H1 (cell line): ENCODE results near the gene DPF3. TPM values are rescaled to one million over a fixed set of nuclear protein-coding genes. Genes with fewer than 3 reads are reported as not detected.

Experiments
- CREB1 ChIP-seq: IDR thresholded peaks from 2 replicates; pipeline ENCODE4 v1.6.1; 2012; ENCODE audit warnings: inconsistent platforms
- KDM5A ChIP-seq: fragments of 200-600 bp; IDR thresholded peaks from 2 replicates; pipeline ENCODE4 v1.7.1; 2012; ENCODE audit warnings: mild to moderate bottlenecking, low read length, inconsistent platforms, mixed read lengths
- RAD21 ChIP-seq, 2 experiments: IDR thresholded peaks in 1 of 2; conservative IDR thresholded peaks in 1 of 2; 2 replicates each; pipeline ENCODE4 v1.6.1; 2011; ENCODE audit warnings: low read depth in 2 of 2, low read length in 2 of 2, improper control_type of control experiment in 1 of 2, inconsistent platforms in 1 of 2, mild to moderate bottlenecking in 1 of 2, moderate library complexity in 1 of 2
- SIRT6 ChIP-seq: IDR thresholded peaks from one replicate; pipeline ENCODE4 v1.7.1; 2012; ENCODE audit warnings: low read length, inconsistent platforms
- TCF12 ChIP-seq: IDR thresholded peaks from 2 replicates; pipeline ENCODE4 v1.6.1; 2011; ENCODE audit warnings: low read depth, mild to moderate bottlenecking, low read length
- polyA plus RNA-seq, 7 experiments: library from polyadenylated mRNA; depleted of rRNA in 3 of 7; stranded (reverse) in 5 of 7; unstranded in 2 of 7; fragments of >200 nt in 5 of 7; fragments of 200-250 nt in 2 of 7; gene quantifications; 1 replicate in 5 of 7; 2 replicates in 1 of 7; 4 replicates in 1 of 7; pipeline versions ENCODE4 v1.2.1 to v1.2.3, GENCODE V29; 2011 to 2013; ENCODE audit warnings: missing spikeins in 2 of 7, mixed read lengths in 2 of 7
- total RNA-seq: library from RNA; stranded (reverse); fragmentation: NEBNext Ultra II Directional; extraction: Animal tissue kit (Norgen Biotek cat#: 25700); gene quantifications from 2 replicates; pipeline ENCODE4 v1.2.1, GENCODE V29; 2021
- TF ChIP-seq, protein P1 (sequence below): IDR thresholded peaks from 2 replicates; pipeline ENCODE4 v1.6.1; 2011; ENCODE audit warnings: low read depth, mild to moderate bottlenecking, low read length; ENCODE audit not compliant: insufficient read depth

The DPF3 gene
- total and polyA plus RNA-seq, 2 of the 8 experiments (the other 6 are each of a cell fraction or from before 2014, with no cell fraction given), result 0.19 TPM; not detected in 1

DNA sequence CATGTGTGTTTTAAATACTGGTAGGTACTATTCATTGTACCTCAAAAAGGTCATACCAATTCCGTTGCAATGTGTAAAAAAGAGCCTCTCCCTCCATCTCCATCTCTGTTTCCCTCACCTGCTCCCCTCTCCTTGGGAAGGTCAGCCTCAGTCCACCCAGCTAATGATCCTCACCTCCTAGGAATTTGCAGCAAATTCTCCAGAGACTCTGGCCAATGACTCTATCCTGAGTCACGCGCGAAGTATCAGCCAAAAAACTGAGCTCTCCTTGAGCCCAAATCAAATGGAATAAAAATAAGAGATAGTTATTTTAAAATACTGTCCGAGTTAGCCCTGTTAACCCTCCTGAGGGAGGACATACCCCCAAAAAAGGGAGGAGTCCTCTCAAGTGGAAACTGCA, 148.4 kb downstream of the DPF3 start (continued):
- TF ChIP-seq KDM5A (no peak), SIRT6 (no peak), CREB1 (no peak), RAD21 (IDR thresholded peaks at IDR 0.05 in 1 of 2, conservative IDR thresholded peaks at IDR 0.05 in 1 of 2; ENCODE audit: low read depth in 2 of 2, low read length in 2 of 2) (no peak), TCF12 (no peak)
- TF ChIP-seq, protein P1, sequence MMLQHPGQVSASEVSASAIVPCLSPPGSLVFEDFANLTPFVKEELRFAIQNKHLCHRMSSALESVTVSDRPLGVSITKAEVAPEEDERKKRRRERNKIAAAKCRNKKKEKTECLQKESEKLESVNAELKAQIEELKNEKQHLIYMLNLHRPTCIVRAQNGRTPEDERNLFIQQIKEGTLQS, result no peak
